GM19463 (cell line): ENCODE measurements around the gene SOX5.
"Not testable (repeated sequence)": the region's sequence is repeated elsewhere in the genome, so short reads cannot be mapped to it uniquely, and the experiment has no call there.

ENCODE experiments used
- ATAC-seq: cut with Tn5 transposase; IDR thresholded peaks from one replicate; pipeline ENCODE4 v1.9.1; 2021; ENCODE audit warnings: mild to moderate bottlenecking, moderate library complexity; ENCODE audit not compliant: unreplicated experiment

SOX5 gene

GRCh38 chr12:23555825-23556207 lies 393.7 kb downstream of the SOX5 start:
- no peak for ATAC-seq

GRCh38 chr12:23555180-23555824 lies 394.2 kb downstream of the SOX5 start:
- no peak for ATAC-seq

GRCh38 chr12:23552417-23552816 lies 397.1 kb downstream of the SOX5 start:
- ATAC-seq = no peak

- ATAC-seq = no peak
Observed at GRCh38 chr12:23550753-23551152, 398.7 kb downstream of the SOX5 start.

- ATAC-seq = no peak
Observed at GRCh38 chr12:23548742-23549141, 400.7 kb downstream of the SOX5 start.

GRCh38 chr12:23546756-23547155 lies 402.7 kb downstream of the SOX5 start:
- no peak for ATAC-seq

- no peak for ATAC-seq
Observed at GRCh38 chr12:23543767-23544166, 405.7 kb downstream of the SOX5 start.

GRCh38 chr12:23542187-23542586 lies 407.3 kb downstream of the SOX5 start:
- no peak for ATAC-seq

- no peak for ATAC-seq
Observed at GRCh38 chr12:23540572-23540971, 408.9 kb downstream of the SOX5 start.

GRCh38 chr12:23536293-23536692 lies 413.2 kb downstream of the SOX5 start:
- no peak for ATAC-seq

GRCh38 chr12:23535441-23535840 lies 414.0 kb downstream of the SOX5 start:
- no peak for ATAC-seq

- no peak for ATAC-seq
Observed at GRCh38 chr12:23534196-23534595, 415.3 kb downstream of the SOX5 start.

- ATAC-seq = no peak
Observed at GRCh38 chr12:23533699-23534098, 415.8 kb downstream of the SOX5 start.

- ATAC-seq = no peak
Observed at GRCh38 chr12:23533265-23533664, 416.2 kb downstream of the SOX5 start.

- ATAC-seq = no peak
Observed at GRCh38 chr12:23528316-23528715, 421.2 kb downstream of the SOX5 start.

- ATAC-seq = no peak
Observed at GRCh38 chr12:23525450-23526072, 423.9 kb downstream of the SOX5 start.

GRCh38 chr12:23523339-23523738 lies 426.1 kb downstream of the SOX5 start:
- ATAC-seq = no peak

GRCh38 chr12:23519444-23519843 lies 430.0 kb downstream of the SOX5 start:
- ATAC-seq = not testable (repeated sequence)

GRCh38 chr12:23515785-23516184 lies 433.7 kb downstream of the SOX5 start:
- ATAC-seq = not testable (repeated sequence)

- ATAC-seq = no peak
Observed at GRCh38 chr12:23510484-23510883, 439.0 kb downstream of the SOX5 start.

- not testable (repeated sequence) for ATAC-seq
Observed at GRCh38 chr12:23509832-23510231, 439.6 kb downstream of the SOX5 start.

- ATAC-seq = not testable (repeated sequence)
Observed at GRCh38 chr12:23507785-23508184, 441.7 kb downstream of the SOX5 start.

- ATAC-seq = not testable (repeated sequence)
Observed at GRCh38 chr12:23505736-23506135, 443.7 kb downstream of the SOX5 start.
